GM10847 (cell line): ENCODE measurements around the gene HRAS.

Experiments
- POLR2A ChIP-seq: IDR thresholded peaks from 2 replicates; pipeline ENCODE4 v1.6.1; 2011; ENCODE audit not compliant: insufficient read length; ENCODE audit errors: extremely low read depth

The HRAS gene

DNA sequence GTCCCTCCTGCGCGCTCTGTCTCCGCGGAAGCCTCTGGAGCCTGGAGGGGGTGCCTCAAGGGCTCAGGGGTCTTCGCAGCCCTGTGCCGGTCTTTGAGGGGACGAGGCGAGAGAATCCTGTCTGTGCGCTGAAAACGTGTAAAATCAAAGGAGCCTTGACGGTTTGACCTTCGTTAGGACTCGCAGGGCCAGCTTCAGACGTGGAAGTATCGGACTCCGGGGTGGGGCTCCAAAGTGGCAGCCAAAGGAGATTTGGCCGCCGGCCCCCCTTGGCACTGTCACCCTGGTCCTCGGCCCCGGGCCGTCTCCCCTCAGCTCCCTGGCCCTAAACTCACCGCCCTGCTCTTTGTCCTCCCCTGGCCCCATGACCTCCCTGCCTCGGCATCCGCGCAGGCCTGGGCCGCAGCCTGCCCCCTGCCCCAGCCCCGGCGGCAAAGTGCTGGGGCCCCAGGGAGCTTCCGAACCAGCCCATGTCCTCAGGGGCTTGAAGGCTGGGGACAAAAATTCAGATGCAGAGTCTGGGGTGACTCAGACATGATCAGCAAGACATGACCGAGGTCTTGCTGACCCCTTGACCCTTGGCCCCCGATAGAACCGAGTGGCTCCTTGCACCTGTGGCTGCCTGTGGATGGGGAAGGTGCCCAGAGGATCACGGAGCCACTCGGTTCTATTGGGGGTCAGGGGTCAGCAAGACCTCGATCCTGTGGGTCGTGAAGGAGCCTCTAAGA is 33.9 kb upstream of the HRAS start:
- no peak for TF ChIP-seq POLR2A

DNA sequence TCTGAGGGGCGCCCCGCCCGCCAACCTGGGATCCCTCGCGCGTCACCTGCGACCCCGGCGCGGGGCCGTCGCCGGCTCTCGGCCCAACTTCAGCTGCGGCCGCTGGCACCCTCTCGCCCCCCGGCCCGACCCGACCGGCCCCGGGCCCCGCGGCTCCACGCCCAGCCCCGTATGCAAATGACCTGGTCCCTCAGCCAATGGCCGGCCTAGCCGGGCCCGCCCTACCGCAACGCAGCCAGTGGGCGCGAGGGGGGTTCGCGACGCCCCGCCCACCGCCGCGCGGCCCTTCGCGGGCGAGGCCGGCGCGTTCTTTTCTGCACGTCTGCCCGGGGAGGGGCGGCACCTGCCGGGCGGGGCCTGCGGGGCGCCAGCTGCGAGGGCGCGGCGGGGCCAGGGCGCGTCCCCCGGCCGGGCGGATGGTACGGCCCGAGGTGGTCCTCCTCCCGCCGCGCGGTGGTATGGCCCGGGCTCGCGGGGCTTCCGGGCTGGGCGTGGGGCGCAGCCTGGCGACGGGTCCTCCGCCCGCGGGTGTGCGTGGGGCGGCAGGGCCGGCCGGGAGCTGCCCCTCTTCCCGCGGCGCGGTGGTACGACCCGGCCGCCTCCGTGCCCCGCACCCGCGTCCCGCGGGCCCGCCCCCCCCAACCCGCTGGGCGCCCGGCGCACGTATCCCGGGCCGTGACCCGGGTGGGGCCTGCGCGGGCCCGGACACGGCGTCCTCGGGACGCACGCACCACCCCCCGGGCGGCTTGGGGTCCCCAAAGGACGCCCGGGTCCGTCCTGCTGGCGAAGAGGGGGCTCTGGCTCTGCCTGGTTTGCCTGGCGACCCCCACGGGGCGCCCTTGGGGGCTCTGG is 33.2 kb upstream of the HRAS start:
- TF ChIP-seq POLR2A: peak; percentile 61

DNA sequence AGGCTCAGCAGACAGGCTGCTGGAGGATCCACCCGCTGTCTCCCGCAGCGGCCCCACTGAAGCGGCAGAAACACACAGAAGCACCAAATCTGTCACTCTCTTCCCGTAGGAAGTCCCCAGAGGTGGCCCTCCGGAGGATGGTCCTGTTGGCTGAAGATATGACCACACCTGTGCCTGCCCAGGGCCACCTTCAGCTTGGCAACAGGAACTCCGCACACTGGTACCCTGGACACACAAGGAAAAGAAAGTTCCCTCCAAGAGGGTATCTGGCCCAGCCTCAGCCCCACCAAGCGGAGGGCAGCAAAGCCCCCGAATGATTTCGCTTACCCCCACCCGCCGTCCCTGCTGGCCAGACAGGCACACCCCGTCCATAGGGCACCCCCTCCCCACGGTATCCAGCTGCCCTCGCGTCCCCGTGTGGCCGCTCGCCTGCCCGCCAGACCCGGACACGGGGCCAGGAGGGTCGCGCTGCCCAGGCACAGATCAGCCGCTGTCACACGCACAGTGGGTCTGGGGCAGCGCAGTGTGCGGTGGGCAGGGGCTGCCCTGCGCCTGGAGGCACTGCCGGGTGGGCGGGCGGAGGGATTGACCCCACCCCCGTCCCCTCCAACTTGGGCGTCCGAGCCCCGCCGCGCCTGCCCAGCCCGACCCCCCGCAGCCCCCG is 32.4 kb upstream of the HRAS start:
- no peak for TF ChIP-seq POLR2A

- no peak for TF ChIP-seq POLR2A
These were observed 31.7 kb upstream of the HRAS start for GRCh38 chr11:567011-567628.

DNA sequence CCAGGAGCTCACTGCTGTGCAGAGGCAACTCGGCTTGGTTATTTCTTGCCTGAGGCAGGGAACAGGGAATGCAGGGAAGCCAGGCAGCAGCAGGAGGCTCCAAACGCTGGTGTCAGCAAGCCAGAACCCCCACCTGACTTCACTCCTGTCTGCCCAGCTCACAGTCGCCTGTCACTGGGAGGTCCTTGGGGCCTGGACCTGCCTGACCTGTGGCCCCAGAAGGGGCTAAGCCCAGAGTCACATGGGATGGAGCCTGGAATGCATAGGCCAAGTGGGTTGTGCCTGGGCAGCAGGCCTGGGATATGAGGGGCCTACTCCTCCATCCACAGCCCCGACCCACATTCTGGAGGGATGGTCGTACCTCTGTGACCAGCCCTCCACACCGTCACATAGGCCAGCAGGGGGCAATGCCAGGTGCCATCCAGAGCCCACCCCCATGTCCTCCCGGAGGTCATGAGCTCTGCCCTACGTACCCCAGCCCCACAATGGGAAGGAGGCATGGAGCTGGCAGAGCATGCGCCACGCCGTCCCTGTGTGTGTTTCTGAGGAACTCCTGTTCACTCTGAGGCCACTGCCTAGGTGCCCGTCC is 30.6 kb upstream of the HRAS start:
- TF ChIP-seq POLR2A: no peak

- no peak for TF ChIP-seq POLR2A
These were observed 28.6 kb upstream of the HRAS start for GRCh38 chr11:563812-564578.

GRCh38 chr11:563066-563811 is 27.9 kb upstream of the HRAS start:
- TF ChIP-seq POLR2A: no peak

GRCh38 chr11:562046-562645 is 26.8 kb upstream of the HRAS start:
- TF ChIP-seq POLR2A: no peak

- no peak for TF ChIP-seq POLR2A
These were observed 26.0 kb upstream of the HRAS start for GRCh38 chr11:561148-562003.

DNA sequence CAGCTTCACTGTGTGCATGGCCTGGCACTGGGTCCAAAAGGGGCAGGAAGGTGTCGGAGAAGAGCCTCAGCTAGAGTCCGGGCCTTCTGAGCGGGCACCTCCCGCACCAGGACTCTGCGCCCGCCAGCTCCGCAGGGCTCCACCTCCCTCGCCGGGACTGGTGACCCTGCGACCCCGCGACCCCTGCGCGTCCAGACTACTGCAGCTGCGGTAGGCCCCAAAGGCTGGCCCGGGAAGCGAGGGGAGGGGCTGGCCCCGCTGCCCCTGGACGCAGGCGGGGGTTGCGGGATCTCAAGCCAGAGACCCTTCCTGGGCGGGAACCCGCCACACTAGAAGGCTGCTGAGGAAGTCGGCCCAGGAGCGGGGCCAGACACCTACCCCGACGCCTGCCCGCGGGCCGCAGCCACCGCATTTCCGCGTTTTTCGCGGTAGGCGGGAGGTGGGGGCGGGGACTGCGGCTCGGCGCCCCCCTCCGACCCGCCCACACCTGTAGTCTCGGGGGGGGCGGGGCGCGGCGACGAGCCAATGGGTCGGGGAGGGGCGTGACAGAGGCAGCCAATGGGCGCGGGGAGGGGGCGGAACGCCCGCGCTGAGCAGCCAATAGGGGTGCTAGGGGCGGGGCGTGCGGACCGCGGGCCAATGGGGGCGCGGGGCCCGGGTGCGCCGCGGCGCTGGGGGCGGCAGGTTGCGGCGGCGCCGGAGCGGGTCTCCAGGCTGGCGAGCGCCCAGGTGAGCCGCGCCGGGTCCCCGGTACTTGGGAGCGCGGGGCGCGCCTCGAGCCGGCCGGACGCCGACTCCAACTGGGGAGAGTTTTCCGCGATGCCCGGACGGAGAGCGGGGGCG is 25.1 kb upstream of the HRAS start, which contains the start of the genes LMNTD2 and RASSF7:
Gene LMNTD2 (minus strand): TSS at position 434 of the 843 bp plus-strand sequence. CDS start 22 bp downstream, at position 412.
Gene RASSF7 (plus strand): TSS at position 666 of the 843 bp plus-strand sequence. CDS start 799 bp downstream, outside the sequence.
- peak; percentile 59 for TF ChIP-seq POLR2A

- TF ChIP-seq POLR2A: no peak
These were observed 24.4 kb upstream of the HRAS start for GRCh38 chr11:559712-560304.
